Measurements from ENCODE around the gene CDH13. TPM values are rescaled to one million over a fixed set of nuclear protein-coding genes. Genes with fewer than 3 reads are reported as not detected.

The CDH13 gene
- total RNA-seq, 4 donors from 2014 or later, result 3.1 to 13.5 (median 8.9) TPM

GRCh38 chr16:83724585-83724984 is 1097.8 kb downstream of the CDH13 start:
- no peak for DNase-seq (ENCODE audit: extremely low spot score)
- TF ChIP-seq EP300 (IDR thresholded peaks at IDR 0.05) (no peak), POLR2A (IDR thresholded peaks at IDR 0.05; ENCODE audit: low read depth) (no peak), CTCF (IDR thresholded peaks at IDR 0.05) (no peak), POLR2AphosphoS5 (IDR thresholded peaks at IDR 0.05) (no peak)
- WGBS, result 67% methylated on average over 2 of the region's 2 CpGs
- H3K27ac ChIP-seq (replicated peaks in 1 of 4), result no peak overlapping the region
- intact Hi-C loops (cut with DNase I), result no loop called here
- no peaks in the 10 kb centered on the region for H3K27me3 ChIP-seq
- H3K4me3 ChIP-seq, result no peak overlapping the region
- H3K9me3 ChIP-seq, result no peaks in the 10 kb centered on the region
- H3K36me3 ChIP-seq, result no peaks in the 10 kb centered on the region
- no peaks in the 10 kb centered on the region for H3K4me1 ChIP-seq

- TF ChIP-seq POLR2AphosphoS5 (IDR thresholded peaks at IDR 0.05), result no peak
- no peak for TF ChIP-seq POLR2A (IDR thresholded peaks at IDR 0.05; ENCODE audit: low read depth)
- no peak for TF ChIP-seq EP300 (IDR thresholded peaks at IDR 0.05)
- TF ChIP-seq CTCF (IDR thresholded peaks at IDR 0.05), result no peak
- WGBS, result 88% methylated on average over 9 of the region's 9 CpGs
- Histone ChIP-seq H3K36me3 (no peaks in the 10 kb centered on the region), H3K27ac (replicated peaks in 1 of 4) (no peak overlapping the region), H3K4me1 (no peaks in the 10 kb centered on the region), H3K9me3 (no peaks in the 10 kb centered on the region), H3K27me3 (no peaks in the 10 kb centered on the region), H3K4me3 (no peak overlapping the region)
- no peak for DNase-seq (ENCODE audit: extremely low spot score)
- intact Hi-C loops (cut with DNase I), result no loop called here
These were observed 1098.5 kb downstream of the CDH13 start for GRCh38 chr16:83725313-83725712.

GRCh38 chr16:83727018-83727417 is 1100.2 kb downstream of the CDH13 start:
- no peaks in the 10 kb centered on the region for H3K27me3 ChIP-seq
- no peak overlapping the region for H3K4me3 ChIP-seq
- intact Hi-C loops (cut with DNase I), result no loop called here
- TF ChIP-seq CTCF (IDR thresholded peaks at IDR 0.05) (no peak), EP300 (IDR thresholded peaks at IDR 0.05) (no peak), POLR2A (IDR thresholded peaks at IDR 0.05; ENCODE audit: low read depth) (no peak), POLR2AphosphoS5 (IDR thresholded peaks at IDR 0.05) (no peak)
- no peak for DNase-seq (ENCODE audit: extremely low spot score)
- H3K36me3 ChIP-seq, result no peaks in the 10 kb centered on the region
- WGBS, result 50% methylated on average over 10 of the region's 10 CpGs
- no peaks in the 10 kb centered on the region for H3K4me1 ChIP-seq
- no peaks in the 10 kb centered on the region for H3K9me3 ChIP-seq
- H3K27ac ChIP-seq (replicated peaks in 1 of 4), result no peak overlapping the region

GRCh38 chr16:83727751-83728352 is 1101.1 kb downstream of the CDH13 start:
- Histone ChIP-seq H3K9me3 (no peaks in the 10 kb centered on the region), H3K27ac (replicated peaks in 1 of 4) (no peak overlapping the region), H3K27me3 (peaks cover 0 to 6% (median 0%) of the 10 kb centered on the region in 4 donors), H3K4me1 (no peaks in the 10 kb centered on the region), H3K4me3 (no peak overlapping the region), H3K36me3 (no peaks in the 10 kb centered on the region)
- WGBS, result 79% methylated on average over 13 of the region's 18 CpGs
- no peak for DNase-seq (ENCODE audit: extremely low spot score)
- intact Hi-C loops (cut with DNase I), result no loop called here
- TF ChIP-seq CTCF (IDR thresholded peaks at IDR 0.05), result no peak

- intact Hi-C loops (cut with DNase I), result no loop called here
- no peak for DNase-seq (ENCODE audit: extremely low spot score)
- no peak overlapping the region for H3K4me3 ChIP-seq
- no peaks in the 10 kb centered on the region for H3K9me3 ChIP-seq
- no peaks in the 10 kb centered on the region for H3K4me1 ChIP-seq
- TF ChIP-seq CTCF (IDR thresholded peaks at IDR 0.05) (no peak), POLR2A (IDR thresholded peaks at IDR 0.05; ENCODE audit: low read depth) (no peak), EP300 (IDR thresholded peaks at IDR 0.05) (no peak), POLR2AphosphoS5 (IDR thresholded peaks at IDR 0.05) (no peak)
- H3K27me3 ChIP-seq, result peaks cover 0 to 12% (median 0%) of the 10 kb centered on the region in 4 donors
- H3K27ac ChIP-seq (replicated peaks in 1 of 4), result no peak overlapping the region
- 67% methylated on average over 6 of the region's 6 CpGs for WGBS
- H3K36me3 ChIP-seq, result no peaks in the 10 kb centered on the region
These were observed 1101.7 kb downstream of the CDH13 start for GRCh38 chr16:83728492-83728891.

All from esophagus muscularis mucosa (tissue), 4 donors.